Stimulated activated CD4-positive, alpha-beta T cell treated with anti-CD3 and anti-CD28 coated beads, TNF-alpha, amount 100 ng/mL, for 4 hours (primary cell): ENCODE measurements around the gene C22orf31.
"Not testable (repeated sequence)": the region's sequence is repeated elsewhere in the genome, so short reads cannot be mapped to it uniquely, and the experiment has no call there.

Experiments used
- DNase-seq, 3 experiments: peaks; one replicate each; pipeline ENCODE4 v3.0.0-alpha.2; 2020; ENCODE audit warnings: low read depth in 3 of 3

C22orf31 gene

GRCh38 chr22:29061773-29062172 is at the start of gene C22orf31:
TSS of gene C22orf31 (minus strand) at chr22:29061831. CDS start at chr22:29061792, 39 bp downstream.
- DNase-seq, result no peak

- DNase-seq, result no peak
These were observed 49.3 kb upstream of the C22orf31 start for GRCh38 chr22:29110946-29111345.

GRCh38 chr22:29109822-29110221 is 48.2 kb upstream of the C22orf31 start:
- no peak for DNase-seq

GRCh38 chr22:29108137-29108536 is 46.5 kb upstream of the C22orf31 start:
- no peak for DNase-seq

GRCh38 chr22:29106839-29107238 is 45.2 kb upstream of the C22orf31 start:
- DNase-seq, result no peak

GRCh38 chr22:29105468-29105867 is 43.8 kb upstream of the C22orf31 start:
- DNase-seq, result no peak

- no peak for DNase-seq
These were observed 41.5 kb upstream of the C22orf31 start for GRCh38 chr22:29103121-29103520.

GRCh38 chr22:29102300-29102699 is 40.7 kb upstream of the C22orf31 start:
- no peak for DNase-seq

GRCh38 chr22:29098296-29098695 is 36.7 kb upstream of the C22orf31 start:
- DNase-seq, result no peak

GRCh38 chr22:29096736-29097669 is 35.4 kb upstream of the C22orf31 start:
- DNase-seq, result no peak

- DNase-seq, result no peak
These were observed 33.8 kb upstream of the C22orf31 start for GRCh38 chr22:29095459-29095858.

GRCh38 chr22:29093501-29094300 is 32.1 kb upstream of the C22orf31 start:
- DNase-seq, result no peak

- no peak for DNase-seq
These were observed 31.4 kb upstream of the C22orf31 start for GRCh38 chr22:29093030-29093429.

GRCh38 chr22:29092243-29092642 is 30.6 kb upstream of the C22orf31 start:
- DNase-seq, result no peak

GRCh38 chr22:29090039-29090438 is 28.4 kb upstream of the C22orf31 start:
- DNase-seq, result no peak

- no peak for DNase-seq
These were observed 27.9 kb upstream of the C22orf31 start for GRCh38 chr22:29089507-29089906.

- no peak for DNase-seq
These were observed 27.2 kb upstream of the C22orf31 start for GRCh38 chr22:29088809-29089208.

- DNase-seq, result no peak
These were observed 25.4 kb upstream of the C22orf31 start for GRCh38 chr22:29087012-29087411.

GRCh38 chr22:29083933-29084591 is 22.4 kb upstream of the C22orf31 start:
- no peak for DNase-seq

- not testable (repeated sequence) for DNase-seq
These were observed 21.9 kb upstream of the C22orf31 start for GRCh38 chr22:29083576-29083932.

- no peak for DNase-seq
These were observed 21.4 kb upstream of the C22orf31 start for GRCh38 chr22:29082826-29083545.
